GM19397 (cell line): ENCODE data around the gene SHISA6.

ENCODE experiments used
- ATAC-seq: cut with Tn5 transposase; IDR thresholded peaks from one replicate; pipeline ENCODE4 v1.9.1; 2021; ENCODE audit warnings: mild to moderate bottlenecking, moderate library complexity; ENCODE audit not compliant: unreplicated experiment

SHISA6 gene

GRCh38 chr17:11240841-11241610, at the start of gene SHISA6:
SHISA6 (plus strand) TSS chr17:11241213.
- ATAC-seq: no peak

- ATAC-seq: no peak
Observed at GRCh38 chr17:11195801-11196200, 45.2 kb upstream of the SHISA6 start.

- no peak for ATAC-seq
Observed at GRCh38 chr17:11204991-11205390, 36.0 kb upstream of the SHISA6 start.

- no peak for ATAC-seq
Observed at GRCh38 chr17:11205659-11206058, 35.4 kb upstream of the SHISA6 start.

- ATAC-seq: no peak
Observed at GRCh38 chr17:11209906-11210305, 31.1 kb upstream of the SHISA6 start.

GRCh38 chr17:11212792-11213191, 28.2 kb upstream of the SHISA6 start:
- no peak for ATAC-seq

GRCh38 chr17:11216976-11217375, 24.0 kb upstream of the SHISA6 start:
- no peak for ATAC-seq

GRCh38 chr17:11221196-11221595, 19.8 kb upstream of the SHISA6 start:
- ATAC-seq: no peak

GRCh38 chr17:11221721-11222120, 19.3 kb upstream of the SHISA6 start:
- no peak for ATAC-seq

- ATAC-seq: no peak
Observed at GRCh38 chr17:11238705-11239104, 2.3 kb upstream of the SHISA6 start.

- ATAC-seq: no peak
Observed at GRCh38 chr17:11239379-11239970, 1.5 kb upstream of the SHISA6 start.

GRCh38 chr17:11240041-11240840, 772 bp upstream of the SHISA6 start:
- no peak for ATAC-seq

GRCh38 chr17:11241611-11242226, 706 bp downstream of the SHISA6 start:
- no peak for ATAC-seq

- ATAC-seq: no peak
Observed at GRCh38 chr17:11242411-11242810, 1.4 kb downstream of the SHISA6 start.

GRCh38 chr17:11244776-11245175, 3.8 kb downstream of the SHISA6 start:
- ATAC-seq: no peak

GRCh38 chr17:11245187-11245586, 4.2 kb downstream of the SHISA6 start:
- no peak for ATAC-seq

GRCh38 chr17:11245791-11246190, 4.8 kb downstream of the SHISA6 start:
- ATAC-seq: no peak

GRCh38 chr17:11250161-11250560, 9.1 kb downstream of the SHISA6 start:
- ATAC-seq: no peak

GRCh38 chr17:11251561-11252107, 10.6 kb downstream of the SHISA6 start:
- no peak for ATAC-seq

GRCh38 chr17:11252146-11252545, 11.1 kb downstream of the SHISA6 start:
- ATAC-seq: no peak

GRCh38 chr17:11256877-11257276, 15.9 kb downstream of the SHISA6 start:
- ATAC-seq: no peak
